ENCODE results near the gene USP38.
"Not testable (repeated sequence)": the region's sequence is repeated elsewhere in the genome, so short reads cannot be mapped to it uniquely, and the experiment has no call there.

The USP38 gene

DNA sequence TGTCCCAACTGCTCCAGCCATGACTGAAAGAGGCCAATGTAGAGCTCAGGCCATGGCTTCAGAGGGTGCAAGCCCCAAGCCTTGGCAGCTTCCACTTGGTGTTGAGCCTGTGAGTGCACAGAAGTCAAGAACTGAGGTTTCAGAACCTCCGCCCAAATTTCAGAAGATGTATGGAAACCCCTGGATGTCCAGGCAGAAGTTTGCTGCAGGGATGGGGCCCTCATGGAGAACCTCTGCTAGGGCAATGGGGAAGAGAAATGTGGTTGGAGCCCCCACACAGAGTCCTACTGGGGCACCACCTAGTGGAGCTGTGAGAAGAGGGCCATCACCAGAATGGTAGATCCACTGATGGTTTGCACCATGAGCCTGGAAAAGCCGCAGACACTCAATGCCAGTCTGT lies 83.0 kb downstream of the USP38 start:
- DNase-seq (ENCODE audit: low read depth in 3 of 3): not testable (repeated sequence)

GRCh38 chr4:143270256-143270838 lies 85.6 kb downstream of the USP38 start:
- no peak for DNase-seq (ENCODE audit: low read depth in 3 of 3)

All from stimulated activated CD4-positive, alpha-beta T cell treated with anti-CD3 and anti-CD28 coated beads, TNF-alpha, amount 100 ng/mL, for 4 hours (primary cell).